ENCODE data around the gene ANKRD24. TPM values are rescaled to one million over a fixed set of nuclear protein-coding genes. Genes with fewer than 3 reads are reported as not detected.
A peak's percentile ranks its signal among the peaks of the same experiment; 100 is the strongest.
"Not testable (repeated sequence)": the region's sequence is repeated elsewhere in the genome, so short reads cannot be mapped to it uniquely, and the experiment has no call there.

The ANKRD24 gene
- polyA plus RNA-seq, 3 donors = 0.65 to 1.1 (median 0.76) TPM

- DNase-seq (ENCODE audit: low read depth in 3 of 3, low spot score in 2 of 3) = peak in 1 of 3 donors; percentile 32
Measured at GRCh38 chr19:4172861-4173473, 9.5 kb upstream of the ANKRD24 start.

GRCh38 chr19:4173479-4174212 is 8.8 kb upstream of the ANKRD24 start:
- no peak for DNase-seq (ENCODE audit: low read depth in 3 of 3, low spot score in 2 of 3)

DNA sequence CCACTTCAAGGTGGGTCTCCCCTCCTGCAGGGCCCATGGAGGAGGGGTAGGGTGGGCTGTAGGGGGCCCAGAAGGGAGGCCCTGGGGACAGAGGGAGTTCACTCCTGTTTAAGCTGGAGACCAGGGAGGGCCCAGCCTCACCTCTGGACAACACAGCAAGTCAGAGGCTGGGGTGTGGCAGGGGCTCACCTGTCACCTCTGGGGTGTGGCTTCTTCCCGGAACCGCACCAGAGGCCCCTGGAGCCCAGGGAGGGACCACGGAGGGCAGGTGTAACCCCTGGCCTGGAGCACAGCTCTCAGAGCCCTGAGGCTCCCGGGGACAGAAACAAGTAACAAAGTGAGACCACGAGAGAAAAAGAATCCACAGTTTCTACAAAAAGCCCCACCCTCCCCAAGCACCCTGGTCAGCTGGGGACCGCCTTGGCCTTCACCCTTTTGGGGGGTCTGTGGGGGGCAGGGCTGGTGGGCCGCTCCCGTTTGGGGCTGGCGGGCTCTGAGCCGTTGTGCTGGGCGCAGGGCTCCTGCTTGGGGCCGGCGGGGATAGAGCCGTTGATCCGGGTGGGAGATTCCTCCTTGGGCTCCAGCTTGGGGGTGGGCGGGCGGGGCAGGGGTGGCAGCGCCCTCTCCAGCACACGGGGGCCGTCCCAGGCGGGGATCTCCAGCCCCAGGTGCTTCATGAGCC is 8.1 kb upstream of the ANKRD24 start:
- no peak for DNase-seq (ENCODE audit: low read depth in 3 of 3, low spot score in 2 of 3)

- no peak for DNase-seq (ENCODE audit: low read depth in 3 of 3, low spot score in 2 of 3)
Measured at GRCh38 chr19:4174895-4175668, 7.4 kb upstream of the ANKRD24 start.

GRCh38 chr19:4175669-4175931 is 6.9 kb upstream of the ANKRD24 start:
- no peak for DNase-seq (ENCODE audit: low read depth in 3 of 3, low spot score in 2 of 3)

DNA sequence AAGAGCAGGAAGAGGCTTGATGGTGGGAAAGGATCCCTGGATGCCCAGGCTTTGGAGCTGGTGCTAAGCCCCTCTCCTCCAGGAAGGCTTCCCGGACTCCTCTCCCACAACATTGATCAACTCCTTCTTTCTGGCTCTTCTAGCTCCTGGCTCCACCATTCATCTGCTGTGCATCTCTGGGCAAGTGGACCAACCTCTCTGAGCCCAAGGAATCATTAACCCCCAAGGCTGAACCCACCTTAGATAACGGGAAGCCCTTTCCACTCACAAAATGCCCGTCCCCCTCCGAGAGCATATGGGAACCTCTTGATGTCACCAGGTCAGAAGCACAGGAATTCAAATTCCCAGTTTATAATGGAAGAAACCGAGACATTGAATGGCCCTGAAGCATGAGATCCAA is 5.3 kb upstream of the ANKRD24 start:
- DNase-seq (ENCODE audit: low read depth in 3 of 3, low spot score in 2 of 3) = no peak

DNA sequence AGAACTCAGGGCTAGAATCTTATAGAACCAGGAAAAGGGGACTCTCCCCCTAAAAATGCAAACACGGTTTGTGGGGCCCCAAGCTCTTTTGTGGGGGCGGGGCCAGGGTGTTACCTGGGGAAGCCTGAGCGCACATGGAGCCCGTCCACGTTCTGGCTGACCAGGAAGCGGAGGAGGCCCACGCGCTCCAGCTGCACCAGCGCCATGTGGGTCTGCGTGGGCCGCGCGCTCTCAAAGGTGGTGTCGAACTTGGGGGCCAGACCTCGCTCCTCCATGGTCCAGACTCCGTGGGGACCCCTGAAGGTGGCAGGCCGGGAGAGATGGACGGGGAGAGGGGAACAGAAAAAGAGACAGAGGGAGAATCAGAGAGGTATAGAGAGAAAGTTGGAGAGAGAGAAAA is 3.5 kb upstream of the ANKRD24 start:
- no peak for DNase-seq (ENCODE audit: low read depth in 3 of 3, low spot score in 2 of 3)

DNA sequence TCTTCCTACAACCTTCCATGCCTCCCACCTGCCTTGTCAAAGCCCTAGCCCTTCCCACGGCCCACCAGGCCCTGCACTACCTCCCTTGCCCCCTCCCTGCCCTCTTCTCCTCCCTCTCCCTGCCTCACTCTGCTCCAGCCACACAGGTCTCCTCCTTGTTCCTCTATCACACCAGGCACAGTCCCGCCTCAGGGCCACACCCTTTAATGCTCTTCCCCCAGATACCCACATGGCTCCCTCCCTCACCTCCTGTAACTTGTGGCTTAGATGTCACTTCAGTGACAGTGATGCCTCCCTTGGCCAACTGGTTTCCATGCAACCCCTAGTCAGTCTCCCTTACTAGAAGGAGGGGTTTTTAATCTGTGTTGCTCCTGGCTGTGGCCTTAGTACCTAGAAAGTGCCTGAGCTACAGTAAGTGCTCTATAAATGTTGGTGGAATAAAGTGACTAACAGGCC is 1.4 kb upstream of the ANKRD24 start:
- no peak for DNase-seq (ENCODE audit: low read depth in 3 of 3, low spot score in 2 of 3)

DNA sequence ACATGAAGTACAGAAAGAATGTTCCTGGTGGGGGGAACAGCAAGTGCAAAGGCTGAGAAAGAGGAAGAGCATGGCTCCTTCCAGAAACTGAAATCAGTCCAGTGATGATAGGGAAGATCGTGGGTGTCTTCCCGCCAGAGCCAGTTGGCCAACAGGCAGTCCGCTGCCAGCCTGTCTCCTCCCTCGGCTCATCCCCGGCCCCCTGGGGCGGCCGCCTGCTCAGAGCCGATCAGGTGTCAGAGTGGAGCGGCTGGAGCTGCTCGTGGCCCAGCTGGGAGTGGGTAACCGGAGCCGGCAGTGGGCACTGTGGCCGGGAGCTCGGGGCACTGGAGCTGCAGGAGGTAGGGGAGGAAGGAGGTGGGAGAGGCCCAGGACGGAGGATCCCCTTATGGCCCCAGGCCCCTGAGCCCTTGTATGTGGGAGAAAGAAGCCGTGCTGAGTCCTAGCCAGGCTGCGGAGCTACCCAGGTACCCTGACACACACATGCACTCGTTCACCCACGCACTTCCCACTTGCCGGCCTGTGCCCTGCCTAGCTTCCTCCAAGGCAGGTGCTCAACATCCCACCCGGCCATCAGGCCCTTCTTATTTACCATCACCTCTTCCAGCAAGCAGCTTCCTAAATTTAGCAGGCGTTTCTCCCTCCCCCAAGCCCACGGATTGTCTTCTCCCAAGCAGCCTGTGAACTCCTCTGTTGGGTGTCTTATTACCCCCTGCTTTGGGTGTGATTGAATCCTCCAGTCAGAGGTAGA is 1.7 kb downstream of the ANKRD24 start:
- DNase-seq (ENCODE audit: low read depth in 3 of 3, low spot score in 2 of 3) = no peak

GRCh38 chr19:4184718-4185352 is 2.3 kb downstream of the ANKRD24 start:
- no peak for DNase-seq (ENCODE audit: low read depth in 3 of 3, low spot score in 2 of 3)

- no peak for DNase-seq (ENCODE audit: low read depth in 3 of 3, low spot score in 2 of 3)
Measured at GRCh38 chr19:4185413-4186086, 3.1 kb downstream of the ANKRD24 start.

DNA sequence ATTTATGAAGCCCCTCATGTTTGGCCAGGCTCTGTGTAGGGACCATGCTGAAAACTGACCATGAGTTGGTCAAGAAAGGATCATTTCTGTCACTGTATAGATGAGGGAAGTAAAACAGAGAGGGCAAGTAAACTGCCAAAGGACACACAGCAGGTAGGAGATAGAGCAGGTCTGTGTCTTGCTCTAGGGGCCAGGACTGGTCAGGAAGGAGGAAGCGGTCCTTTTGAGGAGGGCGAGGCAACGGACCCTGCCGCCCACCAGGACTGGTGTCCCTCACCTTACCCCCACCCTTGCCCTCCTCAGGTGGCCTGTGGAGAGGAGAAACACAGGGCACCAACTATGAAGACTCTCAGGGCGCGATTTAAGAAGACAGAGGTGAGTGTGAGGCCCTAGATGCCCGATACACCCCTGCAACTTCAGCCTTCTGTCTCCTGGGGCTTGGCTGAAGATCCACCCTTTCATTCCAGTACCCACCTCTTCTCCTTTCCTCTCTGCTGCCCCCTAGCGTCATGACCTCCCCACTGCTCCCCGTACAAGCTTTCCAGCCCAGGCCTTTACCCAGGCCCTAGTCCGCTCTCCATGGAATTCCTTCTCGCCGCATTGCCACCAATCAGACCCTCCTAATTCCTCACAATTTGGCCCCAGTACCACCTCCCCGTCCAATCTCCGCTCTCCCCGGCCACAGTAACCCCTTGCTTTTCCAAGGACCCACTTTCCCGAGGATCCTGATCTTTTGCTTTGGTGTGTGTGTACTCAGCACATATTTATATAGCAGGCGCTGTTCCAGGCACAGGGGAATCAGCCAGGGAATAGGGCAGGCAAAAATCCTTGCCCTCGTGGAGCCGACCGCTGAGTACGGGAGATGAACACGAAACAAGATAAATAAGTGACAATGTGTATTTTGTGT is 3.9 kb downstream of the ANKRD24 start:
- DNase-seq (ENCODE audit: low read depth in 3 of 3, low spot score in 2 of 3) = peak in 1 of 3 donors; percentile 45

DNA sequence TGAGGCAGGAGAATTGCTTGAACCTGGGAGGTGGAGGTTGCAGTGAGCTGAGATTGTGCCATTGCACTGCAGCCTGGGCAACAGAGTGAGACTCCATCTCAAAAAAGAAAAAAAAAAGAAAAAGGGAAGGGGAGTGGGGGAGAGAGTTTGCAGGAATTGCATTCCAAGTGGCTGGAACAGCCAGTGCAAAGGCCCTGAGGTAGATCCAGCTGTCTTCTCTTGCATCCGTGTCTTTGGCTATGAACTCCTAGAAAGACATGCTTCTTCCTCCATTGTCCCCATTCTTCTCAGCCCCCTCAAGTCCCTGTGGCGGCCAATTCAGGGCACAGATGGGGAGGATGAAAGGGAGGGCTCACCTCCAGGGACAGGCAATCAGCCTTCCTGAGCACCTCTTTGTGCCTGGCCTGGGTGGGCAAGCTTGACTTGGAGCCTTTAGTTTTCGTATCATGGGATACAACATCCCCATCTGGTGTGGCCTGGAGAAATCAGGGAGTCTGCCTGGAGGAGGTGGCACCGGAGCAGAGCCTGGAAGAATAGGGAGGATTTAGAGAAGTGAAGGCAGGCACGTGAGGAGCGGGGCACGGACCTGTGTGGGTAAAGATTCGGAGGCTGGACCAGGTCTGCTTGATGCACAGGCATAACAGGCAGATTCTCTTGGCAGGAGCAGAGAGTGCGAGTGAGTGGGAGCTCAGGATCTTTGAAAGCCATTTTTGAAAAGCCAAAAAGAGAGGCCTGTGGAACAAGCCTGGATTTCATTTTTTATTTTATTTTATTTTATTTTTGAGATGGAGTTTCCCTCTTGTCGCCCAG is 5.0 kb downstream of the ANKRD24 start:
- no peak for DNase-seq (ENCODE audit: low read depth in 3 of 3, low spot score in 2 of 3)

DNA sequence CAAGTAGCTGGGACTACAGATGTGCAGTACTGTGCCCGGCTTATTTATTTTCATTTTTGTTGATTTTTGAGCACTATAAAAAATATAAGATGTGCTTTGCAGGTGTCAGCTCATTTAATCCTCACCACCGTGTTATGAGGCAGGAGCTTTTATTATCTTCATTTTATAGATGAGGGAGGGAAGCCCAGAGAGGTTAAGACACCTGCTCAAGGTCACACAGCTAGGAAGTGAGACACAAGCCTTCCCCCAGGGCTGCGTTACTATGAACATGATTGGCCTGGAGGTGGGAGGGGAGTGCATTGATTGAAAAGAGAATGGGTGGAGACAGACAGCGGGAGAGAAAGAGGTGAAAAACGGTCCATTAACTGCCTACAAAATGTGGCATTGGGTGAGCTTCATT is 7.2 kb downstream of the ANKRD24 start:
- no peak for DNase-seq (ENCODE audit: low read depth in 3 of 3, low spot score in 2 of 3)

- DNase-seq (ENCODE audit: low read depth in 3 of 3, low spot score in 2 of 3) = not testable (repeated sequence)
Measured at GRCh38 chr19:4192537-4192936, 10.0 kb downstream of the ANKRD24 start.

DNA sequence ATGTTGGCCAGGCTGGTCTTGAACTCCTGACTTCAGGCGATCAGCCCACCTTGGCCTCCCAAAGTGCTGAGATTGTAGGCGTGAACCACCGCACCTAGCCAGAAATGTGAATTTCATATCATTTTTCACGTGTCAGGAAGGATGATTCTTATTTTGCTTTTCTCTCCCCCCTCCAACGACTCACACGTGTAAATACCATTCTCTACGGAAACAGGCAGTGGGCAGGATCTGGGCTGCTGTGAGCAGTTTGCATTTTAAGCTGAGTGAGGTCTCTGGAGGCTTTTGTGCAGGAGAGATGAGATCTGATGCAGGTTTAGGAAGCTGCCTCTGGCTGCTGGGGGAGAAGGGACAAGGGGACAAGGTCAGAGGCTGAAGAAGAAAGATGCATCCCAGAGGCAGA is 11.9 kb downstream of the ANKRD24 start:
- no peak for DNase-seq (ENCODE audit: low read depth in 3 of 3, low spot score in 2 of 3)

DNA sequence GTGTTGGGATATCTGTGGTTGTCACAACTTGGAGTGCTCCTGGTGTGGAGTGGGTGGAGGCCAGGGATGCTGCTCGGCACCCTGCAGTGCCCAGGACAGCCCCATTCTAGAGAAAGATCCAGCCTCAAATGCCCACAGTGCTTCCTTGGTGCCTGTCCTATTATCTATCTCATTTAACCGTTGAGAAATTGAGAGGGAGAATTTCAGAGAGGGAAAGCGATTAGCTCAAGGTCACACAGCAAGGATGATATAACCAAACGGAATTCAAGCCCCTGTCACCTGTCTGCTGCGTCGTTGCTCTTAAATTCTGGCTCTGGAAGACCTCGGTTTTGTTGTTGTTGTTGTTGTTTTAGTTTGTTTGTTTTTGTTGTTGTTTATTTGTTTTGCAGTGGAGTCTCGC is 13.5 kb downstream of the ANKRD24 start:
- DNase-seq (ENCODE audit: low read depth in 3 of 3, low spot score in 2 of 3) = no peak
